HEK293 (cell line): ENCODE data around the gene KLHL13.
"Not testable (repeated sequence)": the region's sequence is repeated elsewhere in the genome, so short reads cannot be mapped to it uniquely, and the experiment has no call there.

Experiments used
- CTCF ChIA-PET: fragments of 350-600 bp; formaldehyde crosslinking; extraction: SDS; loops from one replicate; lab custom pipeline; 2021; ENCODE audit warnings: antibody characterized with exemption; lab: Yijun Ruan, JAX
- POLR2A ChIA-PET: fragments of 300-600 bp; formaldehyde crosslinking; extraction: SDS; loops from one replicate; lab custom pipeline; 2020; ENCODE audit warnings: antibody characterized with exemption, inconsistent platforms; lab: Yijun Ruan, JAX
- H3K27ac ChIP-seq: fragments of 200-500 bp; sonication (Bioruptor generic); 2 replicates; pipeline ENCODE4 v1.5.1; 2014; ENCODE audit warnings: low read depth, low read length, control low read depth, inconsistent platforms; ENCODE audit errors: extremely low read depth
- H3K36me3 ChIP-seq, 2 experiments: fragments of 200-500 bp in 1 of 2; sonication (Bioruptor generic) in 1 of 2; 1 replicate in 1 of 2; 2 replicates in 1 of 2; pipeline ENCODE4 v1.5.1; 2014 to 2017; ENCODE audit warnings: inconsistent platforms in 2 of 2, low read length in 2 of 2; ENCODE audit not compliant: control insufficient read depth in 2 of 2, insufficient read depth in 1 of 2
- H3K4me1 ChIP-seq: fragments of 200-500 bp; sonication (Bioruptor generic); 2 replicates; pipeline ENCODE4 v1.5.1; 2014; ENCODE audit warnings: mild to moderate bottlenecking, low read length, inconsistent platforms; ENCODE audit not compliant: control insufficient read depth, insufficient read depth
- H3K4me3 ChIP-seq: 2 replicates; pipeline ENCODE4 v1.5.1; 2011; ENCODE audit warnings: low read depth, mild to moderate bottlenecking, control low read depth, low read length, moderate library complexity
- H3K9me3 ChIP-seq: fragments of 200-500 bp; sonication (Bioruptor generic); 2 replicates; pipeline ENCODE4 v1.5.1; 2014; ENCODE audit warnings: low read depth, low read length, inconsistent platforms; ENCODE audit not compliant: control insufficient read depth, insufficient read depth
- GFI1B ChIP-seq: fragments of 450-650 bp; formaldehyde crosslinking; IDR thresholded peaks from 2 replicates; pipeline ENCODE4 v1.5.1; 2016; ENCODE audit warnings: missing biosample characterization, missing genetic modification characterization
- MZF1 ChIP-seq: fragments of 450-650 bp; formaldehyde crosslinking; IDR thresholded peaks from 2 replicates; pipeline ENCODE4 v1.5.1; 2017; ENCODE audit warnings: missing biosample characterization, missing genetic modification characterization, borderline replicate concordance
- OVOL3 ChIP-seq: fragments of 450-650 bp; formaldehyde crosslinking; IDR thresholded peaks from 2 replicates; pipeline ENCODE4 v1.5.1; 2016; ENCODE audit warnings: missing biosample characterization, missing genetic modification characterization
- ZBTB21 ChIP-seq: fragments of 450-650 bp; formaldehyde crosslinking; IDR thresholded peaks from 2 replicates; pipeline ENCODE4 v1.5.1; 2017; ENCODE audit warnings: missing biosample characterization, missing genetic modification characterization
- ZNF18 ChIP-seq: fragments of 450-650 bp; formaldehyde crosslinking; IDR thresholded peaks from 2 replicates; pipeline ENCODE4 v1.5.1; 2016; ENCODE audit warnings: missing biosample characterization, missing genetic modification characterization
- ZNF202 ChIP-seq: fragments of 450-650 bp; formaldehyde crosslinking; IDR thresholded peaks from 2 replicates; pipeline ENCODE4 v1.5.1; 2016; ENCODE audit warnings: missing biosample characterization, missing genetic modification characterization, borderline replicate concordance
- ZNF223 ChIP-seq: fragments of 450-650 bp; formaldehyde crosslinking; IDR thresholded peaks from 2 replicates; pipeline ENCODE4 v1.5.1; 2016; ENCODE audit warnings: missing biosample characterization, missing genetic modification characterization
- ZNF266 ChIP-seq: fragments of 450-650 bp; formaldehyde crosslinking; IDR thresholded peaks from 2 replicates; pipeline ENCODE4 v1.5.1; 2016; ENCODE audit warnings: missing biosample characterization, missing genetic modification characterization, low read depth
- ZNF394 ChIP-seq: fragments of 450-650 bp; formaldehyde crosslinking; IDR thresholded peaks from 2 replicates; pipeline ENCODE4 v1.5.1; 2016; ENCODE audit warnings: missing biosample characterization, missing genetic modification characterization, mild to moderate bottlenecking, moderate library complexity, borderline replicate concordance
- ZNF426 ChIP-seq: fragments of 450-650 bp; formaldehyde crosslinking; IDR thresholded peaks from 2 replicates; pipeline ENCODE4 v1.5.1; 2017; ENCODE audit warnings: missing biosample characterization, missing genetic modification characterization, mild to moderate bottlenecking, inconsistent platforms, moderate library complexity
- ZNF433 ChIP-seq: fragments of 450-650 bp; formaldehyde crosslinking; IDR thresholded peaks from 2 replicates; pipeline ENCODE4 v1.5.1; 2016; ENCODE audit warnings: missing biosample characterization, missing genetic modification characterization, low read depth
- ZNF510 ChIP-seq: fragments of 450-650 bp; formaldehyde crosslinking; IDR thresholded peaks from 2 replicates; pipeline ENCODE4 v1.5.1; 2018; ENCODE audit warnings: mild to moderate bottlenecking, missing genetic modification characterization, missing biosample characterization; ENCODE audit not compliant: insufficient replicate concordance
- ZNF530 ChIP-seq: fragments of 450-650 bp; formaldehyde crosslinking; IDR thresholded peaks from 2 replicates; pipeline ENCODE4 v1.5.1; 2016; ENCODE audit warnings: low read depth, missing biosample characterization, missing genetic modification characterization
- ZNF555 ChIP-seq: fragments of 450-650 bp; formaldehyde crosslinking; conservative IDR thresholded peaks from 2 replicates; pipeline ENCODE4 v1.5.1; 2017; ENCODE audit warnings: missing biosample characterization, mild to moderate bottlenecking, missing genetic modification characterization, inconsistent platforms
- ZNF558 ChIP-seq: fragments of 450-650 bp; formaldehyde crosslinking; IDR thresholded peaks from 2 replicates; pipeline ENCODE4 v1.5.1; 2016; ENCODE audit warnings: missing biosample characterization, missing genetic modification characterization
- ZNF560 ChIP-seq: fragments of 450-650 bp; formaldehyde crosslinking; IDR thresholded peaks from 2 replicates; pipeline ENCODE4 v1.5.1; 2017; ENCODE audit warnings: missing biosample characterization, missing genetic modification characterization, borderline replicate concordance
- ZNF580 ChIP-seq: fragments of 450-650 bp; formaldehyde crosslinking; IDR thresholded peaks from 2 replicates; pipeline ENCODE4 v1.5.1; 2016; ENCODE audit warnings: missing biosample characterization, missing genetic modification characterization
- ZNF623 ChIP-seq: fragments of 450-650 bp; formaldehyde crosslinking; IDR thresholded peaks from 2 replicates; pipeline ENCODE4 v1.5.1; 2016; ENCODE audit warnings: missing biosample characterization, missing genetic modification characterization
- ZNF629 ChIP-seq: fragments of 450-650 bp; formaldehyde crosslinking; IDR thresholded peaks from 2 replicates; pipeline ENCODE4 v1.5.1; 2017; ENCODE audit warnings: missing biosample characterization, missing genetic modification characterization
- ZNF654 ChIP-seq: fragments of 450-650 bp; formaldehyde crosslinking; IDR thresholded peaks from 2 replicates; pipeline ENCODE4 v1.5.1; 2016; ENCODE audit warnings: low read depth, missing biosample characterization, missing genetic modification characterization
- ZNF664 ChIP-seq: fragments of 450-650 bp; formaldehyde crosslinking; IDR thresholded peaks from 2 replicates; pipeline ENCODE4 v1.5.1; 2016; ENCODE audit warnings: missing biosample characterization, missing genetic modification characterization
- ZXDB ChIP-seq: fragments of 450-650 bp; formaldehyde crosslinking; IDR thresholded peaks from 2 replicates; pipeline ENCODE4 v1.5.1; 2016; ENCODE audit warnings: missing biosample characterization, missing genetic modification characterization
- TF ChIP-seq, protein P1 (sequence below): fragments of 450-650 bp; formaldehyde crosslinking; conservative IDR thresholded peaks from 2 replicates; pipeline ENCODE4 v1.5.1; 2016; ENCODE audit warnings: low read depth, missing biosample characterization, missing genetic modification characterization
- TF ChIP-seq, protein P2 (sequence below): fragments of 450-650 bp; formaldehyde crosslinking; conservative IDR thresholded peaks from 2 replicates; pipeline ENCODE4 v1.5.1; 2016; ENCODE audit warnings: low read depth, missing biosample characterization, missing genetic modification characterization

KLHL13 gene

DNA sequence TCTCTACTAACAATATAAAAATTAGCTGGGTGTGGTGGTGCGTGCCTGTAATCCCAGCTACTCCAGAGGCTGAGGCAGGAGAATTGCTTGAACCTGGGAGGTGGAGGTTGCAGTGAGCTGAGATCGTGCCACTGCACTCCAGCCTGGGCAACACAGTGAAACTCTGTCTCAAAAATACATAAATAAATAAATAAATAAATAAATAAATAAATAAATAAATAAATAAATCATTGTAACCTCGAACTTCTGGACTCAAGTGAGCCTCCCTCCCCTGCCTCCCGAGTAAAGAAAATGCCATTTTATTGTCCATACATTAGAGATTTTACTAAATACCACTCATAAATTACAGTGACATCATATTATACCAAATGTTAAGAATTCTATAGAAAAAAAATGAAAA lies 7.6 kb upstream of the KLHL13 start:
- H3K9me3 ChIP-seq, CTCF ChIA-PET, H3K27ac ChIP-seq, H3K4me1 ChIP-seq, H3K36me3 ChIP-seq, POLR2A ChIA-PET, H3K4me3 ChIP-seq: not testable (repeated sequence)
- TF ChIP-seq ZNF202 (tag by site-specific recombination), result 0 out of 2 replicates have a peak, but pooled peaks have one; percentile 55
- TF ChIP-seq ZNF580 (tag by site-specific recombination), result 0 out of 2 replicates have a peak, but pooled peaks have one; percentile 40
- peak; percentile 63; the same call in 1 of the 2 replicates for TF ChIP-seq ZNF560 (tag by site-specific recombination)
- TF ChIP-seq ZNF426 (tag by site-specific recombination), result peak; percentile 87
- 0 out of 2 replicates have a peak, but pooled peaks have one; percentile 37 for TF ChIP-seq GFI1B (tag by site-specific recombination)
- peak; percentile 41; the same call in 1 of the 2 replicates for TF ChIP-seq ZNF654 (tag by site-specific recombination)
- TF ChIP-seq ZNF664 (tag by site-specific recombination), result 0 out of 2 replicates have a peak, but pooled peaks have one; percentile 53
- peak; percentile 82 for TF ChIP-seq ZNF433 (tag by site-specific recombination)
- TF ChIP-seq MZF1 (tag by site-specific recombination), result peak; percentile 30; the same call in 1 of the 2 replicates
- peak; percentile 64; the same call in 1 of the 2 replicates for TF ChIP-seq ZNF558 (tag by site-specific recombination)
- peak; percentile 38; the same call in 1 of the 2 replicates for TF ChIP-seq ZNF18
- peak; percentile 48; the same call in 1 of the 2 replicates for TF ChIP-seq ZBTB21 (tag by site-specific recombination)
- peak; percentile 59; the same call in 1 of the 2 replicates for TF ChIP-seq ZNF266 (tag by site-specific recombination)
- TF ChIP-seq ZNF629, result peak; percentile 51
- 0 out of 2 replicates have a peak, but pooled peaks have one; percentile 35 for TF ChIP-seq ZNF223 (tag by site-specific recombination)
- TF ChIP-seq, protein P1, sequence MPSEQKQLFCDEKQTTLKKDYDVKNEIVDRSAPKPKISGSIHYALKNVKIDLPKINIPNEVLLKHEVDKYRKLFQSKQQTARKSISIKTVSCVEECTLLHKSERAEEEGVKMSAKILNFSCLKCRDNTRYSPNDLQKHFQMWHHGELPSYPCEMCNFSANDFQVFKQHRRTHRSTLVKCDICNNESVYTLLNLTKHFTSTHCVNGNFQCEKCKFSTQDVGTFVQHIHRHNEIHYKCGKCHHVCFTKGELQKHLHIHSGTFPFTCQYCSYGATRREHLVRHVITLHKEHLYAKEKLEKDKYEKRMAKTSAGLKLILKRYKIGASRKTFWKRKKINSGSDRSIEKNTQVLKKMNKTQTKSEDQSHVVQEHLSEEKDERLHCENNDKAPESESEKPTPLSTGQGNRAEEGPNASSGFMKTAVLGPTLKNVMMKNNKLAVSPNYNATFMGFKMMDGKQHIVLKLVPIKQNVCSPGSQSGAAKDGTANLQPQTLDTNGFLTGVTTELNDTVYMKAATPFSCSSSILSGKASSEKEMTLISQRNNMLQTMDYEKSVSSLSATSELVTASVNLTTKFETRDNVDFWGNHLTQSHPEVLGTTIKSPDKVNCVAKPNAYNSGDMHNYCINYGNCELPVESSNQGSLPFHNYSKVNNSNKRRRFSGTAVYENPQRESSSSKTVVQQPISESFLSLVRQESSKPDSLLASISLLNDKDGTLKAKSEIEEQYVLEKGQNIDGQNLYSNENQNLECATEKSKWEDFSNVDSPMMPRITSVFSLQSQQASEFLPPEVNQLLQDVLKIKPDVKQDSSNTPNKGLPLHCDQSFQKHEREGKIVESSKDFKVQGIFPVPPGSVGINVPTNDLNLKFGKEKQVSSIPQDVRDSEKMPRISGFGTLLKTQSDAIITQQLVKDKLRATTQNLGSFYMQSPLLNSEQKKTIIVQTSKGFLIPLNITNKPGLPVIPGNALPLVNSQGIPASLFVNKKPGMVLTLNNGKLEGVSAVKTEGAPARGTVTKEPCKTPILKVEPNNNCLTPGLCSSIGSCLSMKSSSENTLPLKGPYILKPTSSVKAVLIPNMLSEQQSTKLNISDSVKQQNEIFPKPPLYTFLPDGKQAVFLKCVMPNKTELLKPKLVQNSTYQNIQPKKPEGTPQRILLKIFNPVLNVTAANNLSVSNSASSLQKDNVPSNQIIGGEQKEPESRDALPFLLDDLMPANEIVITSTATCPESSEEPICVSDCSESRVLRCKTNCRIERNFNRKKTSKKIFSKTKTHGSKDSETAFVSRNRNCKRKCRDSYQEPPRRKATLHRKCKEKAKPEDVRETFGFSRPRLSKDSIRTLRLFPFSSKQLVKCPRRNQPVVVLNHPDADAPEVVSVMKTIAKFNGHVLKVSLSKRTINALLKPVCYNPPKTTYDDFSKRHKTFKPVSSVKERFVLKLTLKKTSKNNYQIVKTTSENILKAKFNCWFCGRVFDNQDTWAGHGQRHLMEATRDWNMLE, result peak; percentile 90
- TF ChIP-seq, protein P2, sequence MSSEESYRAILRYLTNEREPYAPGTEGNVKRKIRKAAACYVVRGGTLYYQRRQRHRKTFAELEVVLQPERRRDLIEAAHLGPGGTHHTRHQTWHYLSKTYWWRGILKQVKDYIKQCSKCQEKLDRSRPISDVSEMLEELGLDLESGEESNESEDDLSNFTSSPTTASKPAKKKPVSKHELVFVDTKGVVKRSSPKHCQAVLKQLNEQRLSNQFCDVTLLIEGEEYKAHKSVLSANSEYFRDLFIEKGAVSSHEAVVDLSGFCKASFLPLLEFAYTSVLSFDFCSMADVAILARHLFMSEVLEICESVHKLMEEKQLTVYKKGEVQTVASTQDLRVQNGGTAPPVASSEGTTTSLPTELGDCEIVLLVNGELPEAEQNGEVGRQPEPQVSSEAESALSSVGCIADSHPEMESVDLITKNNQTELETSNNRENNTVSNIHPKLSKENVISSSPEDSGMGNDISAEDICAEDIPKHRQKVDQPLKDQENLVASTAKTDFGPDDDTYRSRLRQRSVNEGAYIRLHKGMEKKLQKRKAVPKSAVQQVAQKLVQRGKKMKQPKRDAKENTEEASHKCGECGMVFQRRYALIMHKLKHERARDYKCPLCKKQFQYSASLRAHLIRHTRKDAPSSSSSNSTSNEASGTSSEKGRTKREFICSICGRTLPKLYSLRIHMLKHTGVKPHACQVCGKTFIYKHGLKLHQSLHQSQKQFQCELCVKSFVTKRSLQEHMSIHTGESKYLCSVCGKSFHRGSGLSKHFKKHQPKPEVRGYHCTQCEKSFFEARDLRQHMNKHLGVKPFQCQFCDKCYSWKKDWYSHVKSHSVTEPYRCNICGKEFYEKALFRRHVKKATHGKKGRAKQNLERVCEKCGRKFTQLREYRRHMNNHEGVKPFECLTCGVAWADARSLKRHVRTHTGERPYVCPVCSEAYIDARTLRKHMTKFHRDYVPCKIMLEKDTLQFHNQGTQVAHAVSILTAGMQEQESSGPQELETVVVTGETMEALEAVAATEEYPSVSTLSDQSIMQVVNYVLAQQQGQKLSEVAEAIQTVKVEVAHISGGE, result peak; percentile 73
- TF ChIP-seq ZNF530, result 0 out of 2 replicates have a peak, but pooled peaks have one; percentile 60
- peak; percentile 72 for TF ChIP-seq ZNF623 (tag by site-specific recombination)
- TF ChIP-seq ZXDB (tag by site-specific recombination), result peak; percentile 66
- TF ChIP-seq ZNF394 (tag by site-specific recombination), result peak; percentile 86
- peak; percentile 81 for TF ChIP-seq ZNF555 (tag by site-specific recombination)
- 0 out of 2 replicates have a peak, but pooled peaks have one; percentile 47 for TF ChIP-seq OVOL3 (tag by site-specific recombination)
- peak; percentile 87 for TF ChIP-seq ZNF510
